Measurements from ENCODE around the gene MED25. TPM values are rescaled to one million over a fixed set of nuclear protein-coding genes. Genes with fewer than 3 reads are reported as not detected.
A peak's percentile ranks its signal among the peaks of the same experiment; 100 is the strongest.

MED25 gene
- total and polyA plus RNA-seq, 9 of the 15 experiments (the other 6 are each of a cell fraction or from before 2014, with no cell fraction given): 4.1 to 93.9 (median 19.3) TPM

GRCh38 chr19:49857061-49857837 lies 39.2 kb downstream of the MED25 start (continued):
- TF ChIP-seq ZNF518B (CRISPR knock-in tag; IDR thresholded peaks at IDR 0.05) (no peak), HLTF (IDR thresholded peaks at IDR 0.05) (peak; percentile 83)

GRCh38 chr19:49857838-49858087 lies 39.7 kb downstream of the MED25 start:
- intact Hi-C loops (cut with micrococcal nuclease) (no loop called here), in situ Hi-C loops (cut with MboI) (no loop called here)
- no peak overlapping the region for H2AFZ ChIP-seq (ENCODE audit: low read depth, low read length)
- WGBS (ENCODE audit: insufficient coverage, low coverage, missing lambda C conversion rate): 69% methylated on average over 5 of the region's 5 CpGs
- POLR2A ChIA-PET: interaction anchor here (1.1 to 1.8 kb wide), 3 partner anchors 9 to 18 kb away, joined by 3 to 7 read pairs (median 5); no protein-coding TSS in a partner anchor
- peaks cover 90% of the 10 kb centered on the region; the same call in 2 of the 3 replicates for H3K36me3 ChIP-seq (ENCODE audit: control insufficient read depth, insufficient read depth, low read length)
- peaks cover 17% of the 10 kb centered on the region; the same call in 1 of the 2 replicates for H4K20me1 ChIP-seq (replicated peaks; ENCODE audit: control insufficient read depth, insufficient read depth, low read length)
- ATAC-seq: no peak
- DNase-seq (ENCODE audit: extremely low read depth in 1 of 4, low spot score in 3 of 4): no peak
- H3K9me3 ChIP-seq (replicated peaks; ENCODE audit: control insufficient read depth, insufficient read depth, low read depth, low read length): no peaks in the 10 kb centered on the region
- no peak overlapping the region for H3K4me2 ChIP-seq (ENCODE audit: insufficient read depth, low read length)
- peaks cover under 1% of the 10 kb centered on the region for H3K9me1 ChIP-seq (ENCODE audit: control insufficient read depth, insufficient read depth, low read length)
- no peak for FAIRE-seq
- no peak for TF ChIP-seq MBD1 (CRISPR knock-in tag; IDR thresholded peaks at IDR 0.05)
- no peak for TF ChIP-seq PCBP2 (IDR thresholded peaks at IDR 0.05; ENCODE audit: low read depth, low read length, poor library complexity, severe bottlenecking)
- no peak for TF ChIP-seq ESRRA (IDR thresholded peaks at IDR 0.05; ENCODE audit: borderline replicate concordance, low read depth)
- TF ChIP-seq ZBED1 (IDR thresholded peaks at IDR 0.05): 0 out of 2 replicates have a peak, but pooled peaks have one; percentile 6
- TF ChIP-seq RBM39 (optimal IDR thresholded peaks at IDR 0.05; ENCODE audit: low read depth, low read length): peak; percentile 46
- no peak for TF ChIP-seq PHF20 (IDR thresholded peaks at IDR 0.05; ENCODE audit: partially characterized antibody)
- no peak for TF ChIP-seq HNRNPH1 (optimal IDR thresholded peaks at IDR 0.05; ENCODE audit: low read depth, low read length)
- TF ChIP-seq SUPT5H (IDR thresholded peaks at IDR 0.05): 0 out of 2 replicates have a peak, but pooled peaks have one; percentile 17
- peak; percentile 5; the same call in 1 of the 2 replicates for TF ChIP-seq POLR2A (conservative IDR thresholded peaks at IDR 0.05)
- TF ChIP-seq ZNF77 (CRISPR knock-in tag; IDR thresholded peaks at IDR 0.05): no peak
- CTCF ChIA-PET (ENCODE audit: low intra/inter-chr PET ratio): no interaction called here
- no TSS peak for BruUV-seq (replicated peaks)
- H3K27ac ChIP-seq (ENCODE audit: extremely low read depth, low read depth, low read length): no peak overlapping the region
- no peak overlapping the region for H3K4me3 ChIP-seq
- peaks cover 20% of the 10 kb centered on the region for H3K79me2 ChIP-seq (ENCODE audit: control insufficient read depth, insufficient read depth, low read length)
- H3K9ac ChIP-seq (ENCODE audit: insufficient read depth in 1 of 2, low read depth in 2 of 2, low read length in 2 of 2): peak overlapping the region in 1 of 2 experiments; percentile 24; a peak in 1 of 4 replicates
- peaks cover 2 to 85% of the 10 kb centered on the region in 2 experiments; a peak in 3 of 5 replicates for H3K4me1 ChIP-seq (replicated peaks in 1 of 2; ENCODE audit: control insufficient read depth in 2 of 2, insufficient read depth in 2 of 2, low read length in 2 of 2)
- H3K27me3 ChIP-seq (ENCODE audit: control insufficient read depth in 2 of 2, insufficient read depth in 2 of 2, low read length in 2 of 2): no peaks in the 10 kb centered on the region

All from K562 (cell line).